PC-3 (cell line): ENCODE results near the gene DCLK1. TPM values are rescaled to one million over a fixed set of nuclear protein-coding genes. Genes with fewer than 3 reads are reported as not detected.

ENCODE experiments used
- ATAC-seq: fragments of 200-7000 bp; cut with Tn5 transposase; 2 replicates; pipeline ENCODE4 v1.9.1; 2020; ENCODE audit warnings: mild to moderate bottlenecking, moderate library complexity
- BruUV-seq: library from RNA; stranded (reverse); fragments of 400-500 nt; replicated peaks from 2 replicates; lab custom pipeline; 2021; lab: Mats Ljungman, UMichigan
- CTCF ChIA-PET: fragments of 300-600 bp; sonication (Branson Sonifier 250); formaldehyde crosslinking; loops from one replicate; lab custom pipeline; 2022; ENCODE audit warnings: antibody characterized with exemption; lab: Charles Lee
- POLR2A ChIA-PET: fragments of 300-600 bp; sonication (Branson Sonifier 250); formaldehyde crosslinking; loops from one replicate; lab custom pipeline; 2022; ENCODE audit warnings: antibody characterized with exemption; ENCODE audit not compliant: unreplicated experiment; lab: Charles Lee
- DNase-seq: peaks from one replicate; pipeline ENCODE4 v3.0.0-alpha.2; 2015
- H2AFZ ChIP-seq: fragments of 300-600 bp; sonication (generic); 2 replicates; pipeline ENCODE4 v1.6.0; 2016; ENCODE audit warnings: antibody characterized with exemption, low read length
- H3F3A ChIP-seq: fragments of 300-600 bp; sonication (generic); one replicate; pipeline ENCODE4 v1.6.0; 2017; ENCODE audit warnings: antibody characterized with exemption, low read length, control low read depth, mild to moderate bottlenecking; ENCODE audit not compliant: unreplicated experiment
- H3K27ac ChIP-seq: fragments of 300-600 bp; sonication (generic); 2 replicates; pipeline ENCODE4 v1.5.1; 2016; ENCODE audit warnings: mild to moderate bottlenecking, low read length
- H3K27me3 ChIP-seq: fragments of 300-600 bp; sonication (generic); 2 replicates; pipeline ENCODE4 v1.6.1; 2016; ENCODE audit warnings: low read length, mixed read lengths
- H3K36me3 ChIP-seq: fragments of 300-600 bp; sonication (generic); 2 replicates; pipeline ENCODE4 v1.6.1; 2016; ENCODE audit warnings: low read depth, mixed run types, low read length, mixed read lengths
- H3K4me1 ChIP-seq: fragments of 300-600 bp; sonication (generic); 2 replicates; pipeline ENCODE4 v1.5.1; 2016; ENCODE audit warnings: low read length; ENCODE audit not compliant: insufficient read depth
- H3K4me2 ChIP-seq: fragments of 300-600 bp; sonication (generic); 2 replicates; pipeline ENCODE4 v1.6.0; 2016; ENCODE audit warnings: low read length
- H3K4me3 ChIP-seq: fragments of 300-600 bp; sonication (generic); 2 replicates; pipeline ENCODE4 v1.5.1; 2016; ENCODE audit warnings: mild to moderate bottlenecking, low read length, mixed read lengths
- H3K79me2 ChIP-seq: fragments of 300-600 bp; sonication (generic); 2 replicates; pipeline ENCODE4 v1.6.1; 2017; ENCODE audit warnings: low read length, mixed read lengths
- H3K9ac ChIP-seq: fragments of 300-600 bp; sonication (generic); 2 replicates; pipeline ENCODE4 v1.6.0; 2016; ENCODE audit warnings: mild to moderate bottlenecking, low read length
- H3K9me2 ChIP-seq: fragments of 300-600 bp; sonication (generic); replicated peaks from 2 replicates; pipeline ENCODE4 v1.6.1; 2016; ENCODE audit warnings: mixed run types, low read length, mixed read lengths
- H3K9me3 ChIP-seq: fragments of 300-600 bp; sonication (generic); 2 replicates; pipeline ENCODE4 v1.6.1; 2016; ENCODE audit warnings: low read length, mixed read lengths
- H4K20me1 ChIP-seq: fragments of 300-600 bp; sonication (generic); 2 replicates; pipeline ENCODE4 v1.6.1; 2016; ENCODE audit warnings: low read length, mixed read lengths
- CTCF ChIP-seq: fragments of 300-600 bp; sonication (generic); conservative IDR thresholded peaks from 2 replicates; pipeline ENCODE4 v1.5.1; 2017; ENCODE audit warnings: antibody characterized with exemption, low read depth, mild to moderate bottlenecking, low read length
- EZH2 ChIP-seq: fragments of 300-600 bp; sonication (generic); IDR thresholded peaks from one replicate; pipeline ENCODE4 v1.6.1; 2017; ENCODE audit warnings: antibody characterized with exemption, mild to moderate bottlenecking, low read length; ENCODE audit not compliant: unreplicated experiment
- EZH2phosphoT487 ChIP-seq: fragments of 300-600 bp; sonication (generic); IDR thresholded peaks from 2 replicates; pipeline ENCODE4 v1.6.1; 2018; ENCODE audit warnings: mild to moderate bottlenecking, antibody characterized with exemption, low read length, borderline replicate concordance
- intact Hi-C: fragments of 100-400 bp; cut with micrococcal nuclease; formaldehyde crosslinking; loops from 2 replicates; pipeline ENCODE4 v1.9.0; 2023
- total RNA-seq: library from RNA; depleted of rRNA; stranded (reverse); fragments of >200 nt; gene quantifications from 2 replicates; pipeline ENCODE4 v1.2.3, GENCODE V29; 2014

The DCLK1 gene
- total RNA-seq, 1 experiment from 2014 or later = not detected

- ChIA-PET CTCF (no interaction called here), POLR2A (no interaction called here)
- DNase-seq = no peak
- Histone ChIP-seq H3K9me2 (no peaks in the 10 kb centered on the region), H3K27ac (no peak overlapping the region), H3K4me1 (no peaks in the 10 kb centered on the region), H3K4me3 (no peak overlapping the region), H4K20me1 (no peaks in the 10 kb centered on the region), H3K36me3 (no peaks in the 10 kb centered on the region), H2AFZ (no peak overlapping the region), H3F3A (no peaks in the 10 kb centered on the region), H3K79me2 (no peaks in the 10 kb centered on the region), H3K9me3 (no peaks in the 10 kb centered on the region), H3K9ac (no peak overlapping the region), H3K4me2 (no peak overlapping the region), H3K27me3 (no peaks in the 10 kb centered on the region)
- BruUV-seq = no TSS peak
- no peak for ATAC-seq
- intact Hi-C loops = no loop called here
- TF ChIP-seq CTCF (no peak), EZH2phosphoT487 (no peak), EZH2 (no peak)
Measured at GRCh38 chr13:35839806-35840205, 291.4 kb downstream of the DCLK1 start.

- no peak for ATAC-seq
- no peak for TF ChIP-seq CTCF
- no peak for TF ChIP-seq EZH2
- no peak for TF ChIP-seq EZH2phosphoT487
- POLR2A ChIA-PET = no interaction called here
- H3K36me3 ChIP-seq = no peaks in the 10 kb centered on the region
- H3F3A ChIP-seq = no peaks in the 10 kb centered on the region
- H4K20me1 ChIP-seq = no peaks in the 10 kb centered on the region
- no peak overlapping the region for H3K9ac ChIP-seq
- H3K27me3 ChIP-seq = no peaks in the 10 kb centered on the region
- H3K4me2 ChIP-seq = no peak overlapping the region
- H3K79me2 ChIP-seq = no peaks in the 10 kb centered on the region
- H3K9me3 ChIP-seq = no peaks in the 10 kb centered on the region
- no peaks in the 10 kb centered on the region for H3K9me2 ChIP-seq
- no peak overlapping the region for H3K27ac ChIP-seq
- CTCF ChIA-PET = no interaction called here
- no peak overlapping the region for H3K4me3 ChIP-seq
- intact Hi-C loops = no loop called here
- H3K4me1 ChIP-seq = no peaks in the 10 kb centered on the region
- BruUV-seq = no TSS peak
- no peak overlapping the region for H2AFZ ChIP-seq
- peak; percentile 23 for DNase-seq
Measured at GRCh38 chr13:35838356-35838755, 292.8 kb downstream of the DCLK1 start.

DNA sequence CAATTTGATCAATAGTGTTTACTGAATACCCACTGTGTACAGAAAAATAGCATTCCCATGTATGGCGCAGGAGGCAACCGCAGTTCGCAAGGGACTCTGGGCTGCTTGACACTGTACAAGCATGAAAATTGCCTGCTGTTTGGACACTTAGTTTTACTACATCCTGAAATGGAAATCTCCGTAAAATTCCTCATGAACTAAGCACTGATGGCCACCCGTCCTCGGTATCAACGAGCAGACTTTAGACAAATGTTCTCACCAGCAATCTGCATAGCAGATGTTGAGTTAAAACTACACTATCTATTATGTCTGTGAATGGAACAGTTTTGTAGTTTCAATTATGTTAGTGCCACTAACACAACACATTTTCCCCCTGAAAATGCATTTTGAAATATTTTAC, 294.7 kb downstream of the DCLK1 start:
- H3K79me2 ChIP-seq = no peaks in the 10 kb centered on the region
- H2AFZ ChIP-seq = no peak overlapping the region
- H3K36me3 ChIP-seq = no peaks in the 10 kb centered on the region
- H4K20me1 ChIP-seq = no peaks in the 10 kb centered on the region
- intact Hi-C loops = no loop called here
- H3F3A ChIP-seq = no peaks in the 10 kb centered on the region
- H3K9me2 ChIP-seq = no peaks in the 10 kb centered on the region
- no peak for DNase-seq
- no TSS peak for BruUV-seq
- H3K27me3 ChIP-seq = no peaks in the 10 kb centered on the region
- H3K4me1 ChIP-seq = no peaks in the 10 kb centered on the region
- no peak overlapping the region for H3K4me3 ChIP-seq
- POLR2A ChIA-PET = no interaction called here
- no peak overlapping the region for H3K4me2 ChIP-seq
- TF ChIP-seq EZH2phosphoT487 (no peak), EZH2 (no peak), CTCF (no peak)
- H3K9me3 ChIP-seq = no peaks in the 10 kb centered on the region
- no peak overlapping the region for H3K27ac ChIP-seq
- no peak overlapping the region for H3K9ac ChIP-seq
- CTCF ChIA-PET = no interaction called here
- ATAC-seq = no peak
